HepG2 (cell line): ENCODE measurements around the gene RGP1. TPM values are rescaled to one million over a fixed set of nuclear protein-coding genes. Genes with fewer than 3 reads are reported as not detected.

Source experiments
- ARNT2 ChIP-seq: sonication (generic); formaldehyde crosslinking; IDR thresholded peaks from 2 replicates; pipeline ENCODE4 v1.8.0; 2022; ENCODE audit warnings: mild to moderate bottlenecking, low read depth, missing genetic modification reagents, moderate library complexity
- GATA4 ChIP-seq: sonication (generic); IDR thresholded peaks from 2 replicates; pipeline ENCODE4 v1.6.1; 2016; ENCODE audit warnings: antibody characterized with exemption, low read depth, borderline replicate concordance
- GATAD1 ChIP-seq: IDR thresholded peaks from 2 replicates; pipeline ENCODE4 v1.6.1; 2016; ENCODE audit warnings: missing genetic modification reagents, missing compliant biosample characterization
- HDAC2 ChIP-seq: sonication (generic); formaldehyde crosslinking; IDR thresholded peaks from 2 replicates; pipeline ENCODE4 v1.4.0; 2020; ENCODE audit warnings: missing genetic modification reagents
- ISL2 ChIP-seq: sonication (generic); formaldehyde crosslinking; IDR thresholded peaks from 2 replicates; pipeline ENCODE4 v1.5.0; 2020; ENCODE audit warnings: missing genetic modification reagents
- KAT8 ChIP-seq: IDR thresholded peaks from 2 replicates; pipeline ENCODE4 v1.6.1; 2016; ENCODE audit warnings: missing genetic modification reagents, missing compliant biosample characterization
- RFX5 ChIP-seq: IDR thresholded peaks from 2 replicates; pipeline ENCODE4 v1.6.1; 2011; ENCODE audit warnings: low read depth, low read length, improper control_type of control experiment
- polyA plus RNA-seq, 8 experiments: library from polyadenylated mRNA; depleted of rRNA in 3 of 8; stranded (reverse) in 7 of 8; unstranded in 1 of 8; fragments of >200 nt; fragmentation: Illumina TruSeq in 4 of 8; extraction: Trizol in 4 of 8; gene quantifications; 2 replicates each; pipeline versions ENCODE4 v1.2.1 to v1.2.3, GENCODE V29; 2011 to 2016; ENCODE audit warnings: low read depth in 4 of 8, missing spikeins in 1 of 8, mixed read lengths in 1 of 8; ENCODE audit not compliant: insufficient read depth in 1 of 8
- total RNA-seq, 5 experiments: library from RNA; depleted of rRNA; stranded (reverse); fragments of >200 nt; fragmentation: Illumina TruSeq; extraction: Trizol; gene quantifications; 2 replicates each; pipeline ENCODE4 v1.2.3, GENCODE V29; 2016; ENCODE audit warnings: low read depth in 1 of 5
- TF ChIP-seq, protein P1 (sequence below): sonication (generic); formaldehyde crosslinking; IDR thresholded peaks from 2 replicates; pipeline ENCODE4 v1.5.1; 2020; ENCODE audit warnings: missing genetic modification reagents, mild to moderate bottlenecking, borderline replicate concordance
- TF ChIP-seq, protein P2 (sequence below): IDR thresholded peaks from 2 replicates; pipeline ENCODE4 v1.6.1; 2016
- TF ChIP-seq, protein P3 (sequence below): IDR thresholded peaks from 2 replicates; pipeline ENCODE4 v1.6.1; 2016; ENCODE audit warnings: mild to moderate bottlenecking
- TF ChIP-seq, protein P4 (sequence below): sonication (generic); formaldehyde crosslinking; IDR thresholded peaks from 2 replicates; pipeline ENCODE4 v1.5.0; 2020; ENCODE audit warnings: missing genetic modification reagents
- TF ChIP-seq, protein P5 (sequence below): sonication (generic); formaldehyde crosslinking; IDR thresholded peaks from 2 replicates; pipeline ENCODE4 v1.4.0; 2020; ENCODE audit warnings: missing genetic modification reagents
- TF ChIP-seq, protein P6 (sequence below): sonication (generic); formaldehyde crosslinking; conservative IDR thresholded peaks from 2 replicates; pipeline ENCODE4 v1.8.0; 2022; ENCODE audit warnings: low read depth, missing genetic modification reagents
- TF ChIP-seq, protein P7 (sequence below): sonication (generic); formaldehyde crosslinking; IDR thresholded peaks from 2 replicates; pipeline ENCODE4 v1.9.0; 2021; ENCODE audit warnings: missing genetic modification reagents, borderline replicate concordance
- TF ChIP-seq, protein P8 (sequence below): IDR thresholded peaks from 2 replicates; pipeline ENCODE4 v1.6.1; 2016; ENCODE audit warnings: missing compliant biosample characterization, missing genetic modification reagents, borderline replicate concordance
- TF ChIP-seq, protein P9 (sequence below): sonication (generic); formaldehyde crosslinking; IDR thresholded peaks from 2 replicates; pipeline ENCODE4 v1.8.0; 2022; ENCODE audit warnings: mild to moderate bottlenecking, missing genetic modification reagents, moderate library complexity

Gene RGP1
- total and polyA plus RNA-seq, 2 of the 13 experiments (the other 11 are each of a cell fraction or from before 2014, with no cell fraction given) = 12.7 to 21.0 TPM

DNA sequence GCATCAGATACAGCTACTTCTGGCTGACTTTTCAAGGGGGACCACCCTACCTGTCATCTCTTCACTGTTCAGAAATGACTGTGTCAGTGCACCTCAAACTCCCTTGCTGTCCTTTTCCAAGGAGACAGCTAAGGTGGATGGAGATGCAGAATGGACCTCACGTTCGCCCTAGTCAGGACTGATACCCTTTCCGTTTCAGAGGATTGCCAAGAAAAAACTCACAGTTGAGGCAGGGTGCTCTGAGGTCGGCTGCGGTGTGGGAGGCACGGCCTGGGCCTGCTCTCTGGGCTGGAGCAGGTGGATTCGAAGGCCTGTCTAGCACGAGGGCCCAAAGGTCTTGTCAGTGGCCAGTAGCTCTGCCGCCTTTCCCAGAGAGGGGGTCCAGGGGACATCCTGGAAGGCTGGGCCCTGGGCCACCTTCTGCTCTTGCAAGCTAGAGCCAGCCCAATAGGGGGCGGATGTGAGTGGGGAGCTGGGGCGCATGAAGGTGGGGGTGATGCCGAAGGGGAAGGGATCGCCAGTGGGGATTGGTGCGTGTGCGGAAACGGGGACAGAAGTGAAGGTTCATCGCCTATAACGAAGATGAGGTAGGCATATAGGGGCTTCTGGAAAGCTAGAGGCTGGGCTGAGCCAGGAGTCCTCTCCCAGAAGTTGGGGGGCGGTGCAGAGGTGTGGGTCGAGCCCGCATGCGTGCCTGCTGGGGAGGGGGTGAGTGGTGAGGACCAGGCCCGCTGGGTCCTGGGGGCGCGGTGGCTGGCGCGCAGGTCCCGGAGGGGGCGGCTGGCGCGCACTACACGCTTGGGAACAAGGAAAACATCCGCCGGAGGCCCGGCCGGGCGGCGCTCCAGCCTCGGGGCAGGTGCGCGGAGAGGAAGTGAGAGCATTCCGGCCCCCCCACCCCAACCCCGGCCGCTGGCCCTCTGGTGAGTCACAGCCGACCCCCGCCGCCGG, 7.5 kb downstream of the RGP1 start (continued):
- no peak for TF ChIP-seq RFX5
- TF ChIP-seq, protein P1, sequence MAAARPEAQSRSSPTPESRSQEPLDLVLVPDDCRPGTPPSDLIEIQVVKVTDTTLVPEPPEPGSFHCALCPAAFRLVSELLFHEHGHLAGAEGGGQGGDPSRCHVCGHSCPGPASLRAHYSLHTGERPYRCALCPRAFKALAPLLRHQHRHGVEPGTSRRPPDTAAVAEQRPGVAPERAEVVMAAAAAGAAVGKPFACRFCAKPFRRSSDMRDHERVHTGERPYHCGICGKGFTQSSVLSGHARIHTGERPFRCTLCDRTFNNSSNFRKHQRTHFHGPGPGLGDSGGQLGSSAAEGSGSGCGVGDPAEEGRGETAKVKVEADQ = no peak
- TF ChIP-seq, protein P2, sequence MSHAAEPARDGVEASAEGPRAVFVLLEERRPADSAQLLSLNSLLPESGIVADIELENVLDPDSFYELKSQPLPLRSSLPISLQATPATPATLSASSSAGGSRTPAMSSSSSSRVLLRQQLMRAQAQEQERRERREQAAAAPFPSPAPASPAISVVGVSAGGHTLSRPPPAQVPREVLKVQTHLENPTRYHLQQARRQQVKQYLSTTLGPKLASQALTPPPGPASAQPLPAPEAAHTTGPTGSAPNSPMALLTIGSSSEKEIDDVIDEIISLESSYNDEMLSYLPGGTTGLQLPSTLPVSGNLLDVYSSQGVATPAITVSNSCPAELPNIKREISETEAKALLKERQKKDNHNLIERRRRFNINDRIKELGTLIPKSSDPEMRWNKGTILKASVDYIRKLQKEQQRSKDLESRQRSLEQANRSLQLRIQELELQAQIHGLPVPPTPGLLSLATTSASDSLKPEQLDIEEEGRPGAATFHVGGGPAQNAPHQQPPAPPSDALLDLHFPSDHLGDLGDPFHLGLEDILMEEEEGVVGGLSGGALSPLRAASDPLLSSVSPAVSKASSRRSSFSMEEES (CRISPR knock-in tag) = no peak; the same call in 1 of the 2 replicates
- no peak for TF ChIP-seq GATA4
- TF ChIP-seq, protein P3, sequence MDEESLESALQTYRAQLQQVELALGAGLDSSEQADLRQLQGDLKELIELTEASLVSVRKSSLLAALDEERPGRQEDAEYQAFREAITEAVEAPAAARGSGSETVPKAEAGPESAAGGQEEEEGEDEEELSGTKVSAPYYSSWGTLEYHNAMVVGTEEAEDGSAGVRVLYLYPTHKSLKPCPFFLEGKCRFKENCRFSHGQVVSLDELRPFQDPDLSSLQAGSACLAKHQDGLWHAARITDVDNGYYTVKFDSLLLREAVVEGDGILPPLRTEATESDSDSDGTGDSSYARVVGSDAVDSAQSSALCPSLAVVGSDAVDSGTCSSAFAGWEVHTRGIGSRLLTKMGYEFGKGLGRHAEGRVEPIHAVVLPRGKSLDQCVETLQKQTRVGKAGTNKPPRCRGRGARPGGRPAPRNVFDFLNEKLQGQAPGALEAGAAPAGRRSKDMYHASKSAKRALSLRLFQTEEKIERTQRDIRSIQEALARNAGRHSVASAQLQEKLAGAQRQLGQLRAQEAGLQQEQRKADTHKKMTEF (CRISPR knock-in tag) = peak; percentile 65; the same call in 1 of the 2 replicates
- TF ChIP-seq HDAC2 (CRISPR knock-in tag) = peak; percentile 10; the same call in 1 of the 2 replicates
- TF ChIP-seq, protein P4, sequence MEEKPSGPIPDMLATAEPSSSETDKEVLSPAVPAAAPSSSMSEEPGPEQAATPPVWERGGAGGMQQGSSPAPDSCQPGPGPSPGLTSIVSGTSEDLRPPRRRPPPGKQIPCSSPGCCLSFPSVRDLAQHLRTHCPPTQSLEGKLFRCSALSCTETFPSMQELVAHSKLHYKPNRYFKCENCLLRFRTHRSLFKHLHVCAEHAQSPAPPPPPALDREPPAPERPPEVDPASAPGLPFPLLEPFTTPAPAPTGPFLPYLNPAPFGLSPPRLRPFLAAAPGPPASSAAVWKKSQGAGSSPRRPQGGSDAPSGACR (CRISPR knock-in tag) = peak; percentile 90
- TF ChIP-seq, protein P5, sequence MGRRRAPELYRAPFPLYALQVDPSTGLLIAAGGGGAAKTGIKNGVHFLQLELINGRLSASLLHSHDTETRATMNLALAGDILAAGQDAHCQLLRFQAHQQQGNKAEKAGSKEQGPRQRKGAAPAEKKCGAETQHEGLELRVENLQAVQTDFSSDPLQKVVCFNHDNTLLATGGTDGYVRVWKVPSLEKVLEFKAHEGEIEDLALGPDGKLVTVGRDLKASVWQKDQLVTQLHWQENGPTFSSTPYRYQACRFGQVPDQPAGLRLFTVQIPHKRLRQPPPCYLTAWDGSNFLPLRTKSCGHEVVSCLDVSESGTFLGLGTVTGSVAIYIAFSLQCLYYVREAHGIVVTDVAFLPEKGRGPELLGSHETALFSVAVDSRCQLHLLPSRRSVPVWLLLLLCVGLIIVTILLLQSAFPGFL = 0 out of 2 replicates have a peak, but pooled peaks have one; percentile 59
- TF ChIP-seq GATAD1 (CRISPR knock-in tag) = peak; percentile 40; the same call in 1 of the 2 replicates
- TF ChIP-seq, protein P6, sequence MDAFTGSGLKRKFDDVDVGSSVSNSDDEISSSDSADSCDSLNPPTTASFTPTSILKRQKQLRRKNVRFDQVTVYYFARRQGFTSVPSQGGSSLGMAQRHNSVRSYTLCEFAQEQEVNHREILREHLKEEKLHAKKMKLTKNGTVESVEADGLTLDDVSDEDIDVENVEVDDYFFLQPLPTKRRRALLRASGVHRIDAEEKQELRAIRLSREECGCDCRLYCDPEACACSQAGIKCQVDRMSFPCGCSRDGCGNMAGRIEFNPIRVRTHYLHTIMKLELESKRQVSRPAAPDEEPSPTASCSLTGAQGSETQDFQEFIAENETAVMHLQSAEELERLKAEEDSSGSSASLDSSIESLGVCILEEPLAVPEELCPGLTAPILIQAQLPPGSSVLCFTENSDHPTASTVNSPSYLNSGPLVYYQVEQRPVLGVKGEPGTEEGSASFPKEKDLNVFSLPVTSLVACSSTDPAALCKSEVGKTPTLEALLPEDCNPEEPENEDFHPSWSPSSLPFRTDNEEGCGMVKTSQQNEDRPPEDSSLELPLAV = no peak
- TF ChIP-seq, protein P7, sequence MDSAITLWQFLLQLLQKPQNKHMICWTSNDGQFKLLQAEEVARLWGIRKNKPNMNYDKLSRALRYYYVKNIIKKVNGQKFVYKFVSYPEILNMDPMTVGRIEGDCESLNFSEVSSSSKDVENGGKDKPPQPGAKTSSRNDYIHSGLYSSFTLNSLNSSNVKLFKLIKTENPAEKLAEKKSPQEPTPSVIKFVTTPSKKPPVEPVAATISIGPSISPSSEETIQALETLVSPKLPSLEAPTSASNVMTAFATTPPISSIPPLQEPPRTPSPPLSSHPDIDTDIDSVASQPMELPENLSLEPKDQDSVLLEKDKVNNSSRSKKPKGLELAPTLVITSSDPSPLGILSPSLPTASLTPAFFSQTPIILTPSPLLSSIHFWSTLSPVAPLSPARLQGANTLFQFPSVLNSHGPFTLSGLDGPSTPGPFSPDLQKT (CRISPR knock-in tag) = peak; percentile 52; the same call in 1 of the 2 replicates
- peak; percentile 43; the same call in 1 of the 2 replicates for TF ChIP-seq ARNT2 (CRISPR knock-in tag)
- TF ChIP-seq, protein P8, sequence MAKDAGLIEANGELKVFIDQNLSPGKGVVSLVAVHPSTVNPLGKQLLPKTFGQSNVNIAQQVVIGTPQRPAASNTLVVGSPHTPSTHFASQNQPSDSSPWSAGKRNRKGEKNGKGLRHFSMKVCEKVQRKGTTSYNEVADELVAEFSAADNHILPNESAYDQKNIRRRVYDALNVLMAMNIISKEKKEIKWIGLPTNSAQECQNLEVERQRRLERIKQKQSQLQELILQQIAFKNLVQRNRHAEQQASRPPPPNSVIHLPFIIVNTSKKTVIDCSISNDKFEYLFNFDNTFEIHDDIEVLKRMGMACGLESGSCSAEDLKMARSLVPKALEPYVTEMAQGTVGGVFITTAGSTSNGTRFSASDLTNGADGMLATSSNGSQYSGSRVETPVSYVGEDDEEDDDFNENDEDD (CRISPR knock-in tag) = peak; percentile 52; the same call in 1 of the 2 replicates
- TF ChIP-seq, protein P9, sequence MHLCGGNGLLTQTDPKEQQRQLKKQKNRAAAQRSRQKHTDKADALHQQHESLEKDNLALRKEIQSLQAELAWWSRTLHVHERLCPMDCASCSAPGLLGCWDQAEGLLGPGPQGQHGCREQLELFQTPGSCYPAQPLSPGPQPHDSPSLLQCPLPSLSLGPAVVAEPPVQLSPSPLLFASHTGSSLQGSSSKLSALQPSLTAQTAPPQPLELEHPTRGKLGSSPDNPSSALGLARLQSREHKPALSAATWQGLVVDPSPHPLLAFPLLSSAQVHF = no peak; the same call in 1 of the 2 replicates
- peak; percentile 78 for TF ChIP-seq KAT8
- peak; percentile 69 for TF ChIP-seq ISL2 (CRISPR knock-in tag)
